Kidney epithelial cell (primary cell): Measurements from ENCODE around the gene ZFC3H1. TPM values are rescaled to one million over a fixed set of nuclear protein-coding genes. Genes with fewer than 3 reads are reported as not detected.
"Not testable (repeated sequence)": the region's sequence is repeated elsewhere in the genome, so short reads cannot be mapped to it uniquely, and the experiment has no call there.

ENCODE experiments used
- DNase-seq: peaks from one replicate; pipeline ENCODE4 v3.0.0-alpha.2; 2010; ENCODE audit warnings: low read depth
- H3K27me3 ChIP-seq: 2 replicates; pipeline ENCODE4 v1.6.0; 2011; ENCODE audit warnings: low read length; ENCODE audit not compliant: control insufficient read depth, insufficient read depth
- H3K36me3 ChIP-seq: 2 replicates; pipeline ENCODE4 v1.5.1; 2011; ENCODE audit warnings: low read length; ENCODE audit not compliant: control insufficient read depth, insufficient read depth
- H3K4me3 ChIP-seq: 2 replicates; pipeline ENCODE4 v1.5.1; 2011; ENCODE audit warnings: low read depth, mild to moderate bottlenecking, control low read depth, low read length
- total RNA-seq: library from RNA; depleted of rRNA; stranded (reverse); fragments of >200 nt; gene quantifications from 2 replicates; pipeline ENCODE4 v1.2.3, GENCODE V29; 2015
- TF ChIP-seq, protein P1 (sequence below): IDR thresholded peaks from 2 replicates; pipeline ENCODE4 v1.5.1; 2011; ENCODE audit warnings: mild to moderate bottlenecking, moderate library complexity, low read length, control low read depth, inconsistent platforms; ENCODE audit not compliant: insufficient read depth, poor library complexity, severe bottlenecking

ZFC3H1 gene
- total RNA-seq, 1 donor from 2014 or later, result 25.2 TPM

DNA sequence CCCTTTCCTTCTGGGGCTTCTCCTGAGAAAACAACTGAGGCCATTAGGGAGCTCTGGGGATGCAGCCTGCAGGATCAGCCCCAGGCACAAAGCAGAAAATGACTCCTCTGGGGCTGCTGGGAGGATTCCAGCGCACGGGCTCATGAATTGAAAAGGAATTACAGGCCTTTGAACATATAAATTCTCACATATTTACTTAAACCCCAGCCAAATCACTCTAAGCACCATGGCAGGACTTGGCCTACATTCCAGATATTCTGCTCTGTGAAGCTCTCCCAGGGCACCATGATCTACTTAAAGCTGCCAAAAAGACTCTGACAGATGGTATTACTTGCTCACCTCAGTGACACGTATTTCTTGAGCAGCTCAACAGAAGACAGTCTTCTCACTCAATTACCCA is 87.2 kb downstream of the ZFC3H1 start:
- Histone ChIP-seq H3K4me3 (no peak overlapping the region), H3K27me3 (no peaks in the 10 kb centered on the region), H3K36me3 (no peaks in the 10 kb centered on the region)
- TF ChIP-seq, protein P1, sequence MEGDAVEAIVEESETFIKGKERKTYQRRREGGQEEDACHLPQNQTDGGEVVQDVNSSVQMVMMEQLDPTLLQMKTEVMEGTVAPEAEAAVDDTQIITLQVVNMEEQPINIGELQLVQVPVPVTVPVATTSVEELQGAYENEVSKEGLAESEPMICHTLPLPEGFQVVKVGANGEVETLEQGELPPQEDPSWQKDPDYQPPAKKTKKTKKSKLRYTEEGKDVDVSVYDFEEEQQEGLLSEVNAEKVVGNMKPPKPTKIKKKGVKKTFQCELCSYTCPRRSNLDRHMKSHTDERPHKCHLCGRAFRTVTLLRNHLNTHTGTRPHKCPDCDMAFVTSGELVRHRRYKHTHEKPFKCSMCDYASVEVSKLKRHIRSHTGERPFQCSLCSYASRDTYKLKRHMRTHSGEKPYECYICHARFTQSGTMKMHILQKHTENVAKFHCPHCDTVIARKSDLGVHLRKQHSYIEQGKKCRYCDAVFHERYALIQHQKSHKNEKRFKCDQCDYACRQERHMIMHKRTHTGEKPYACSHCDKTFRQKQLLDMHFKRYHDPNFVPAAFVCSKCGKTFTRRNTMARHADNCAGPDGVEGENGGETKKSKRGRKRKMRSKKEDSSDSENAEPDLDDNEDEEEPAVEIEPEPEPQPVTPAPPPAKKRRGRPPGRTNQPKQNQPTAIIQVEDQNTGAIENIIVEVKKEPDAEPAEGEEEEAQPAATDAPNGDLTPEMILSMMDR, result no peak
- no peak for DNase-seq

DNA sequence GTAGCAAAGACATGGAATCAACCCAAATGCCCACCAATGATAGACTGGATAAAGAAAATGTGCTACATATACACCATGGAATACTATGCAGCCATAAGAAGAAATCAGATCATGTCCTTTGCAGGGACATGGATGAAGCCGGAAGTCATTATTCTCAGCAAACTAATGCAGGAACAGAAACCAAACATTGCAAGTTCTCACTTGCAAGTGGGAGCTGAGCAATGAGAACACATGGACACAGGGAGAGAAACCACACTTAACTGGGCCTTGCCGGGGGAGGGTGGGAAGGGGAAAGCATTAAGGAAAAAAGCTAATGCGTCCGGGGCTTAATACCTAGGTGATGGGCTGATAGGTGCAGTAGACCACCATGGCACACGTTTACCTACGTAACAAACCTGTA is 93.8 kb downstream of the ZFC3H1 start:
- H3K36me3 ChIP-seq, DNase-seq, H3K4me3 ChIP-seq, H3K27me3 ChIP-seq: not testable (repeated sequence)

DNA sequence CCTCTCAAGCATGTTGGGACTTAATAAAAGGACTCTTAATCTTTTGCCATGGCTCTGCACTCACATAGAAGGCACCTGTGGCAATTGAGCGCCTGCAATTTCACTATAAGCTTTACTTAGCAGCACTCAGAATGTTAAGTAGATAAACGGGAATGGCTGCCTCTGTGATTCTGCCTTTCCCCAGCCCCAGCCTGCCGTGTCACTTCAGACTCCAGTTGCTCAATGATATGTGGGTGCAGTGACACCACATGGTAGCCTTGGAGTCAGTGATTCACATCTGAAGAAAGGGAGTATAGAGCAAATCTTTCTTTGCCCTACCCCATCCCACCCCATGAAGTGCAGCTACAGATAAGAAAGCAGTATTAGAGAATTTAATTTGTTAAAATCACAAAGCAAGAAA is 96.1 kb downstream of the ZFC3H1 start:
- Histone ChIP-seq H3K27me3 (no peaks in the 10 kb centered on the region), H3K36me3 (no peaks in the 10 kb centered on the region), H3K4me3 (no peak overlapping the region)
- no peak for DNase-seq
- TF ChIP-seq, protein P1, result no peak

DNA sequence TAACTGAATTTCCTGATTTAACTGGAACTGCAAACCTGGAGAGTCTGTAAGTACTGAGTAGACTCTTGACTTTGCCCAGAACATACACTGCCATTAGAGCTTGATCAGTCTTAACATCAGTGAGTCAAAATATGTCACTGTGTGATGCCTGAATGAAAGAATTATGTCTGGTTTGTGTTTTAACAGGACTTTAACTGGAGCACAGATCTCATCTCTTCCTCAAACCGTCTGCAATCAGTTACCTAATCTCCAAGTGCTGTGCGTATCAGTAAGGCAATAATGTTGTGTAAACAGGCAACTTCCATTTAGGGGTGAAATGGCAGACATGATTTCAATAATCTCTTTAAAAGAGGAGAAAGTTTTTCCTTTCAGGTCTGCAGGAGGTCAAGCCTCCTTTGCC is 97.0 kb downstream of the ZFC3H1 start:
- TF ChIP-seq, protein P1, result no peak
- H3K36me3 ChIP-seq, result no peaks in the 10 kb centered on the region
- no peak overlapping the region for H3K4me3 ChIP-seq
- DNase-seq, result no peak
- no peaks in the 10 kb centered on the region for H3K27me3 ChIP-seq

DNA sequence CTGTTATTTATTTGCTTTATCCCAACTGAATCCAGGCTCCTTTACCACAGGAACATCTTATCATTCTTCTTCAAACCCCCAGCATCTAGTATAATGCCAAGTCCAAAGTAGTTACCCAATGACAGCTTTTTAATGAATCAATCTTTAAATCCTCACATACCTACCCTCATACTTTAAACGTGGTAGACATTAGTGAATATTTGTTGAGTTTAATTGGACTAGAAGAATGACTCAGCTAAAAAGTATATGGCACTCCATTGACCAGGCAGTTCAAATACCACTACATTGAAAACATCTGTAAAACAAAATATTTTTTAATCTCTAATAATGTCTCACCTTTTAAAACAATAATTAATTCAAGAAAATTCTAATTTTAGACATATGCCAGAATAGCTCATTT is 98.1 kb downstream of the ZFC3H1 start:
- Histone ChIP-seq H3K36me3 (no peaks in the 10 kb centered on the region), H3K4me3 (no peak overlapping the region), H3K27me3 (no peaks in the 10 kb centered on the region)
- no peak for DNase-seq
- TF ChIP-seq, protein P1, result no peak

DNA sequence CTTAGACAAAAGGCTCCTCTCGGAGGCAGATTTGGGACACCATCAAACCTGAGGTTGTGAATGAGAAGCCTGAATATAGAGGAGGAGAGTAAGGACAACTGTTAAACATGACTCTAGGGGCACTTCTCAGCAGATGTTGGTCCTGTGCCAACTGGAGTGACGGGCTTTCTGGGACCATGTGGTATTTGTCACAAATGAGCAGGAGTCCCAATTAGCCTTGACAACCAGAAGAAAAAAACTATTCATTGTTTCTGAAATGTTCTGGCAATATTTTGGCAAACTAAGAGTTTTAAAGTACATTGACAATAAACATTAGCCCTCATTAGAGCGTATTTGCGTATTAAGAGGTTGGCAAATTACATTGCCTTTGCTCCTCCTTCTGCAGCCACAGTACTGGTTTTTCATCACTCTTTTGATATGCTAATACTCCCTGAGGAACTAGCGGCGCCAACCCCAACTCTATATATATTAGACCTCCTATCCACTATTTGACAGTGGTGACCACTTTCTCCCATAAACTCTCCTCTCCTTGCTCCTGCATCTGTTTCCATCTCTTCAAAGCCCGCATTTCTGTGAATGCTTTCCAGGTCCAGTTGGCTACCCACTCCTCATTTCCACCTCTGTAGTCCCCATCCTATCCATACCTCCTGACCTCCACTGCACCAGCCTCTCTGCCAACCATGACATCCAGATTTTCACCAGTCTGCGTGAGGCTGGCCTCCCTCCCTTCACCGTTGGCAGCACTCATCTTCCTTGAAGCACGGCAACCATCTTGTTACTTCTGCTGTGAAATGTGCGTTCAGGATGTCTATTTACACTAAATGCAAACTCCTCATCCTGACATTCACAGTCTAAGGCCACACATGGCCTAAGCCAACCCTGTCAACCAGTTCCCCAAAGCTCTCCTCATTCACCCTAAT is 100.7 kb downstream of the ZFC3H1 start:
- no peak for DNase-seq
- H3K36me3 ChIP-seq, result no peaks in the 10 kb centered on the region
- H3K27me3 ChIP-seq, result no peaks in the 10 kb centered on the region
- H3K4me3 ChIP-seq, result no peak overlapping the region
- TF ChIP-seq, protein P1, result no peak

Other genes starting within 250 kb of the ZFC3H1 start
- not detected in 2 replicates for gene LGR5, start 224.1 kb downstream of the ZFC3H1 start, total RNA-seq
- gene THAP2, start 453 bp upstream of the ZFC3H1 start, total RNA-seq, result 4.1 and 6.1 TPM in 2 replicates
- 13.1 and 15.1 TPM in 2 replicates for gene TMEM19, start 22.2 kb upstream of the ZFC3H1 start, total RNA-seq
- 28.5 and 31.0 TPM in 2 replicates for gene RAB21, start 91.0 kb upstream of the ZFC3H1 start, total RNA-seq
- gene TBC1D15, start 175.9 kb upstream of the ZFC3H1 start, total RNA-seq, result 15.2 and 18.6 TPM in 2 replicates